Activated T-helper 17 cell treated with anti-CD3 and anti-CD28 coated beads, Interleukin-2, amount 50 U/mL, for 72 hours (primary cell): ENCODE results near the gene MAPKAPK2. TPM values are rescaled to one million over a fixed set of nuclear protein-coding genes. Genes with fewer than 3 reads are reported as not detected.
"Not testable (repeated sequence)": the region's sequence is repeated elsewhere in the genome, so short reads cannot be mapped to it uniquely, and the experiment has no call there.

Source experiments
- ATAC-seq: fragments of 150-1000 bp; cut with Tn5 transposase; replicated peaks from 2 replicates; pipeline ENCODE4 v1.10.0; 2021; ENCODE audit warnings: mild to moderate bottlenecking, moderate library complexity
- H3K27ac Mint-ChIP-seq: one replicate; pipeline ENCODE4 v1.8.0; 2022; ENCODE audit warnings: mixed read lengths
- H3K27me3 Mint-ChIP-seq: one replicate; pipeline ENCODE4 v1.8.0; 2022; ENCODE audit warnings: mixed read lengths
- H3K36me3 Mint-ChIP-seq: one replicate; pipeline ENCODE4 v1.8.0; 2022; ENCODE audit warnings: low read depth, mild to moderate bottlenecking, mixed read lengths
- H3K4me1 Mint-ChIP-seq: one replicate; pipeline ENCODE4 v1.8.0; 2022; ENCODE audit warnings: mixed read lengths
- H3K4me3 Mint-ChIP-seq: one replicate; pipeline ENCODE4 v1.8.0; 2022; ENCODE audit warnings: mild to moderate bottlenecking, mixed read lengths
- H3K9me3 Mint-ChIP-seq: one replicate; pipeline ENCODE4 v1.8.0; 2022; ENCODE audit warnings: mixed read lengths
- total RNA-seq, 2 donors: library from RNA; stranded (reverse); gene quantifications; one replicate each; pipeline ENCODE4 v1.2.3, GENCODE V29; 2022

The MAPKAPK2 gene
- total RNA-seq, 2 donors from 2014 or later, result 64.6 to 85.3 TPM

DNA sequence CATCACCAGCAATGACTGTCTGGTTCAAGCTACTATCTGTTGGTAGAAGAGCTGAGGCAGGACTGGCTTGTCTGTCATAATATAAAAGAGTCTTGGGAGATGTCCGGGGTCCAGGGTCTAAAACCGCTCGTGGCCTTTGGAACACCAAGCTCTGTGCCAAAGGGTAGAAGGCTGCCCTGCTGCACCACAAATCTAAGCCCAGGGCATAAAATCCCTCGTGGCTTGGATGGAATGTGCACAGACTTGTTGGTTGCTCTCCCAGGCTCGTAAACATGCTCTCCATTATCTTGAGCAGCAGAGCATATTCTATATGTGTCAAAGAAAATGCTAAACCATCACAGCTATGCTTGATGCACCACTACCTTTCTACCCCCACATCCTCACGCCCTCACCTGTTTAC lies 94.2 kb downstream of the MAPKAPK2 start:
- not testable (repeated sequence) for H3K27ac Mint-ChIP-seq, H3K4me3 Mint-ChIP-seq, H3K27me3 Mint-ChIP-seq, H3K9me3 Mint-ChIP-seq, ATAC-seq, H3K36me3 Mint-ChIP-seq, H3K4me1 Mint-ChIP-seq

DNA sequence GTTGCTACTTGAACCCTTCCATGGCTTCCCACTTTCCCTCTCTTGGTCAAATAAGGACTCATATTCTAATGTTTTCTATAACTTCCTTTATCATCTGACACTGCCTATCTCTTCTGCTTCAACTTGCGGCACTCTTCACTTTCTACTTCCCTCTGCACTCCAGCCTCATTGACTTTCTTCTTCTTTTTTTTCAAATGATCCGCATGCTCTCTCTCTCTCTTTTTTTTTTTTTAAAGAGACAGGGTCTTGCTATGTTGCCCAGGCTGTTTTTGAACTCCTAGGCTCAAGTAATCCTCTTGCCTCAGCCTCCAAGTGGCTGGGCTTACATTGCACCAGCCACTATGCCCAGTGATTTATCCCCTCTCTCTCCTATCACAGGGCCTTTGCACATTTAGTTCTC lies 94.9 kb downstream of the MAPKAPK2 start:
- Mint-ChIP-seq H3K27me3 (no peaks in the 10 kb centered on the region), H3K4me1 (peaks cover 16% of the 10 kb centered on the region), H3K4me3 (no peak overlapping the region), H3K9me3 (no peaks in the 10 kb centered on the region), H3K27ac (no peak overlapping the region), H3K36me3 (peaks cover 5% of the 10 kb centered on the region)
- ATAC-seq, result no peak

DNA sequence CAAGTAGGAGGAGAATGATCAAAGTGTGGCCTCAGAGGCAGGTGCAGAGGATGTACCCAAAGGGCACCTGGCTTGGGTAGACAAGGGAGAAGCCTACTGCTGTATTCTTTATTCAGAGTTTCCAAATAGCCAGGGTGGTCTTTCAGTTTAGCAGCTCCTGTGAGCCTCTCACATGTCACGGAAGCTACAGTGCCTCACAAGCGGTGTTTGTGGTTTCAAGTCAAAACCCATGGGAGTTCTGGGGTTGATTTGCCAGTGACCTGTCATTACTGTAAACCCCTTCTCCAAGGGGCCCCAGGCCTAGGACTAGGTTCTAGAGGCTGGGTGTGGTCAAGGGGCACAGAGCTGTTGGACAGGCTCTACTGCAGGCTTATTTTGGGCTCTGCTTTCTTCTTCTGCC lies 97.7 kb downstream of the MAPKAPK2 start:
- no peaks in the 10 kb centered on the region for H3K9me3 Mint-ChIP-seq
- ATAC-seq, result peak; percentile 8
- H3K36me3 Mint-ChIP-seq, result peaks cover 6% of the 10 kb centered on the region
- H3K4me1 Mint-ChIP-seq, result peaks cover 38% of the 10 kb centered on the region
- no peak overlapping the region for H3K27ac Mint-ChIP-seq
- no peak overlapping the region for H3K4me3 Mint-ChIP-seq
- no peaks in the 10 kb centered on the region for H3K27me3 Mint-ChIP-seq

- no peak overlapping the region for H3K27ac Mint-ChIP-seq
- no peak for ATAC-seq
- peaks cover 6% of the 10 kb centered on the region for H3K36me3 Mint-ChIP-seq
- H3K27me3 Mint-ChIP-seq, result no peaks in the 10 kb centered on the region
- H3K4me1 Mint-ChIP-seq, result peaks cover 45% of the 10 kb centered on the region
- no peaks in the 10 kb centered on the region for H3K9me3 Mint-ChIP-seq
- no peak overlapping the region for H3K4me3 Mint-ChIP-seq
These were observed 98.8 kb downstream of the MAPKAPK2 start for GRCh38 chr1:206783506-206783905.

Other genes starting within 250 kb of the MAPKAPK2 start
- gene IKBKE, start 214.4 kb upstream of the MAPKAPK2 start, total RNA-seq, result 10 to 100 TPM; 21.7 to 26.6 TPM
- 100 to 1,000 TPM; 162 to 227 TPM for gene RASSF5, start 177.4 kb upstream of the MAPKAPK2 start, total RNA-seq
- 10 to 100 TPM; 63.4 to 64.9 TPM for gene EIF2D, start 72.4 kb upstream of the MAPKAPK2 start, total RNA-seq
- 10 to 100 TPM in 1 of 2 donors, 1 to 10 TPM in 1; 9.3 to 12.3 TPM for gene DYRK3, start 49.4 kb upstream of the MAPKAPK2 start, total RNA-seq
- not detected for gene IL19, start 85.9 kb downstream of the MAPKAPK2 start, total RNA-seq
- gene IL10, start 87.6 kb downstream of the MAPKAPK2 start, total RNA-seq, result 1 to 10 TPM; 1.8 to 3.2 TPM
- gene IL20, start 180.7 kb downstream of the MAPKAPK2 start, total RNA-seq, result not detected
- gene IL24, start 212.5 kb downstream of the MAPKAPK2 start, total RNA-seq, result 1 to 10 TPM in 1 of 2 donors, under 1 TPM in 1; 0.15 to 4.6 TPM
- 10 to 100 TPM; 22.7 to 74.0 TPM for gene FCMR, start 237.0 kb downstream of the MAPKAPK2 start, total RNA-seq